HG03354 (cell line): ENCODE data around the gene RALBP1.
"Not testable (repeated sequence)": the region's sequence is repeated elsewhere in the genome, so short reads cannot be mapped to it uniquely, and the experiment has no call there.

Source experiments
- ATAC-seq: cut with Tn5 transposase; IDR thresholded peaks from one replicate; pipeline ENCODE4 v1.9.1; 2021; ENCODE audit warnings: mild to moderate bottlenecking; ENCODE audit not compliant: unreplicated experiment, poor library complexity, severe bottlenecking

The RALBP1 gene

GRCh38 chr18:9474983-9475642, at the start of gene RALBP1:
Gene RALBP1 (plus strand): TSS chr18:9475513. CDS start chr18:9513046, 37,533 bp downstream.
- ATAC-seq: peak; percentile 96

- no peak for ATAC-seq
These were observed 48.6 kb upstream of the RALBP1 start for GRCh38 chr18:9426753-9427152.

GRCh38 chr18:9428301-9428706, 47.0 kb upstream of the RALBP1 start:
- no peak for ATAC-seq

GRCh38 chr18:9428862-9429661, 46.3 kb upstream of the RALBP1 start:
- no peak for ATAC-seq

GRCh38 chr18:9429662-9429993, 45.7 kb upstream of the RALBP1 start:
- ATAC-seq: no peak

- not testable (repeated sequence) for ATAC-seq
These were observed 45.0 kb upstream of the RALBP1 start for GRCh38 chr18:9430315-9430714.

GRCh38 chr18:9431296-9431695, 44.0 kb upstream of the RALBP1 start:
- ATAC-seq: no peak

- ATAC-seq: not testable (repeated sequence)
These were observed 42.2 kb upstream of the RALBP1 start for GRCh38 chr18:9433122-9433521.

- no peak for ATAC-seq
These were observed 41.6 kb upstream of the RALBP1 start for GRCh38 chr18:9433671-9434121.

- ATAC-seq: no peak
These were observed 41.1 kb upstream of the RALBP1 start for GRCh38 chr18:9434122-9434701.

- no peak for ATAC-seq
These were observed 40.3 kb upstream of the RALBP1 start for GRCh38 chr18:9435041-9435440.

GRCh38 chr18:9436206-9436929, 38.9 kb upstream of the RALBP1 start:
- no peak for ATAC-seq

GRCh38 chr18:9437021-9437437, 38.3 kb upstream of the RALBP1 start:
- ATAC-seq: no peak

- no peak for ATAC-seq
These were observed 37.6 kb upstream of the RALBP1 start for GRCh38 chr18:9437672-9438071.

- no peak for ATAC-seq
These were observed 34.3 kb upstream of the RALBP1 start for GRCh38 chr18:9441061-9441460.

- no peak for ATAC-seq
These were observed 30.8 kb upstream of the RALBP1 start for GRCh38 chr18:9444549-9444948.

GRCh38 chr18:9446839-9447238, 28.5 kb upstream of the RALBP1 start:
- no peak for ATAC-seq

- ATAC-seq: no peak
These were observed 28.0 kb upstream of the RALBP1 start for GRCh38 chr18:9447334-9447733.

GRCh38 chr18:9449600-9450414, 25.5 kb upstream of the RALBP1 start:
- no peak for ATAC-seq
